NCI-H2081 (cell line): ENCODE measurements around the gene NEUROG2.
"Not testable (repeated sequence)": the region's sequence is repeated elsewhere in the genome, so short reads cannot be mapped to it uniquely, and the experiment has no call there.

ENCODE experiments used
- DNase-seq, 2 experiments: peaks; one replicate each; lab custom pipeline; 2025; lab: John Stamatoyannopoulos, UW

Gene NEUROG2

DNA sequence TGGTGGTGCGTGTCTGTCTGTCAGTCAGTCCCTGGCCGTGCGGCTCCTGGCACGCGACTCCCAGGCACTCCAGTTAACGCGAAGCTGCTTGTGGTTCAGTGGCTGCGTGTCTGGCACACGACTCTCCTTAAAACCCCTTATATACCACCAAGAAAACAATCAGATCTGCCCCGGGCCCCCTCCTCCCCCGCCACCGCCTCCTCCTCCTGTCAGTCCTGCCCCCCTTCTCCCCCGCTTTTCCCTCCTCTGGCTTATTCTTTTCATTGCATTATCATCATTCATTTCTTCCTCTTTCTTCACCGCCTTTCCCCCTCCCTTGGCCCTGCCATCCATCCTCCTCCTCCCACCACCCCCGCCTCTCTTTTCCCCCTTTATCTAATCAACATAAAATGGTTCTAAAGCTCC lies at the start of gene NEUROG2:
Gene NEUROG2, minus strand, starts transcription at position 115 of the 405 bp plus-strand sequence. CDS start 705 bp downstream, outside the sequence.
- no peak for DNase-seq

DNA sequence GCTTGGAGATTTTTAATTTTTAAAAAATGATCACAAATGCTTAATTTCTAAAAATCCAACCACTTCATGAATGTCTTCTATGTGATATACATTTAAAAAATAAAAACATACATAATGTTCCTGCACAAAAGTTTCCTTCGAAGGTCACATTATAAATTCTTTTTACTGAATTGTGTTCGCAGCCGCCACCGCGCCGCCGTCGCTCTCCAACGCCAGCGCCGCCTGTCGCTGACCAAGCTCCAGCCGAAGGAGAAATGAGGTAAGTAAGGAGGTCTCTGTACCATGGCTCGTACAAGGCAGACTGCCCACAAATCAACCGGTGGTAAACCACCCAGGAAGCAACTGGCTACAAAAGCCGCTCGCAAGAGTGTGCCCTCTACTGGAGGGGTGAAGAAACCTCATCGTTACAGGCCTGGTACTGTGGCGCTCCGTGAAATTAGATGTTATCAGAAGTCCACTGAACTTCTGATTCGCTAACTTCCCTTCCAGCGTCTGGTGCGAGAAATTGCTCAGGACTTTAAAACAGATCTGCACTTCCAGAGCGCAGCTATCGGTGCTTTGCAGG lies 48.8 kb upstream of the NEUROG2 start:
- DNase-seq: no peak

DNA sequence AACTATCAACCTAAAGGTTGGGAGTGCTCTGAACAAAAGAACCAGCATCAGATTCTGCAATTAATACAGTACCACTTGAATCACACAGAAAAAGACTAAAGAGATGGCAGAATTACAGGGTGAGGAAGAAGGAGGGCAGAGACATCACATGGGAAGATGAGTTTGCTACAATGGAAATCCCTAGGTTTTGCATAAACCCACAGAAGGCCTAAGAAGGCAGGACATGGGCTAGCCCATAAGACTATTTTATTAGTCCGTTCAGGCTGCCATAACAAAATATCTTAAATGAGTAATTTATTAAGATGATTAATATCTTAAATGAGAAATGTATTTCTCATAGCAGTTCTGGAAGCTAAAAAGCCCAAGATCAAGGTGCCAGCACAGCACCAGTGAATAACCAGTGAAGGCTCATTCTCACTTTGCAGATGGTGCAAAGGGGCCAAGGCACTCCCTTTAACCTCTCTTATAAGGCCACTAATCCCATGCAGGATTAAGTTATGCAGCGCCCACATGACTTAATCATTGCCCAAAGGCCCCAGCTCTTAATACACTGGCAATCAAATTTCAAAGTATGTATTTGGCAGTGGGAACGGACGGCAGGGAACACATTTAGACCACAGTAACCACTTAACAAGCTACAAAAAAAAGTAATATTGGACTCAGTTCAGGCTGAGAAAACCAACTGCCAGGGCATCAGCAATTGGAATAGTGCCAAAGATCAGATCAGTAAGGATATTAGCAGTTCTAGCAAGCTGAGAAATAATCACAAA lies 47.6 kb upstream of the NEUROG2 start:
- no peak for DNase-seq

DNA sequence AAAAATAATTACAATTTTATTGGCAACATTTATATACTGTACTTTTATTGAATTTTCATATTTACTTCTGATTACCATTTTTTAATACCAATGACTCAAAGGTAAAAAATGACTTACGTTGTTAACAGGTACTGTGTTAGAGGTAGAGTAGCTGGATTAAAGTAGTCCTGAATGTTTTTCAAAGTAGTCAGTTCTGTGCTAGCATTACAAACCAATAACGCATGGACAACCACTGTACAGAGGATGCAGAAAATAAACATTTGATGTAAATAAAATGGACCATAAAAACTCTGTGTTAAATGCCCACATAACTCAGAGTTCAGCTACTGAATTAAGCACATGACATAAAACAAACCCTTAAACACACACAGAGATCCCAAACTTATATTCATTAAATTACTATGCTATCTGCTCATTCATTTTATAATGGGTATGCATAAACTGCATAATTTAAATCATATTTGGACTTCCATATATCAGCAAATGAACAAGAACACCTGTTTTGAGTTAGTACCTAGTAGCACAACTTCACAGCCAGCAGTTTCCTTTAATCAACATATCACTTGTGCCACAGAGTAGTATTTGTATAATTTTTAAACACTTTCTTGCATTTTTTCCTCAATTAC lies 46.4 kb upstream of the NEUROG2 start:
- DNase-seq: no peak

DNA sequence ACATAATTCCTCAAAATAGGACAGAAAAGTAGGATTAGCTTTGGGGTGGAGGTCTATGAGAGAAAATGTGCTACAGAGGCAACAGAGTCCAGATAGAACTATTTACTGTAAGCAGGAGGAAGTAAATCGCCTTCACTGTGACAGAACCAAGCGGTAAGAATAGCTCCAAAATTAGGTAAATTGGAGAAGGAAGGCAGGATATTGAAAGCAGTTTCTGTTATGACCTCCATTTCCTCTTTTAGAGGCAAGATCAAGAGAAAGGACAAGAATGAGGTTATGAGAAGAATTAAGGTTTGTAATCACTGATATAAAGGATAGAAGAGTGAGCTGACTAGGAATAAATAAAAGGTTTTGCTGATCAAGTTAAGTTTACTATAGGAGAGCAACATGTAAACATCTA lies 44.1 kb upstream of the NEUROG2 start:
- no peak for DNase-seq

DNA sequence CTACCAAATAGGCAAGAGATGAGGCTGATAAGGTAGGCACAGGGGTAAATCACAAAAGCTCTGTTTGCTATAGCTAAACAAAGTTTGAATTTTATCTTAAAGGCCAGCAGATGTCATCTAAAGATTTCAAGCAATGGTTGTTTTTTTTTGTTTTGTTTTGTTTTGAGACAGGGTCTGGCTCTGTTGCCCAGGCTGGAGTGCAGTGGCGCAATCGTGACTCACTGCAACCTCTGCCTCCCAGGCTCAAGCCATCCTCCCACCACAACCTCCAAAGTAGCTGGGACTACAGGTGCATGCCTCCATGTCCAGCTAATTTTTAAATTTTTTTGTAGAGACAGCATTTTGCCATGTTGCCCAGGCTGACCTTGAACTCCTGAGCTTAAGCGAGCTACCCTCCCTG lies 43.1 kb upstream of the NEUROG2 start:
- no peak for DNase-seq

DNA sequence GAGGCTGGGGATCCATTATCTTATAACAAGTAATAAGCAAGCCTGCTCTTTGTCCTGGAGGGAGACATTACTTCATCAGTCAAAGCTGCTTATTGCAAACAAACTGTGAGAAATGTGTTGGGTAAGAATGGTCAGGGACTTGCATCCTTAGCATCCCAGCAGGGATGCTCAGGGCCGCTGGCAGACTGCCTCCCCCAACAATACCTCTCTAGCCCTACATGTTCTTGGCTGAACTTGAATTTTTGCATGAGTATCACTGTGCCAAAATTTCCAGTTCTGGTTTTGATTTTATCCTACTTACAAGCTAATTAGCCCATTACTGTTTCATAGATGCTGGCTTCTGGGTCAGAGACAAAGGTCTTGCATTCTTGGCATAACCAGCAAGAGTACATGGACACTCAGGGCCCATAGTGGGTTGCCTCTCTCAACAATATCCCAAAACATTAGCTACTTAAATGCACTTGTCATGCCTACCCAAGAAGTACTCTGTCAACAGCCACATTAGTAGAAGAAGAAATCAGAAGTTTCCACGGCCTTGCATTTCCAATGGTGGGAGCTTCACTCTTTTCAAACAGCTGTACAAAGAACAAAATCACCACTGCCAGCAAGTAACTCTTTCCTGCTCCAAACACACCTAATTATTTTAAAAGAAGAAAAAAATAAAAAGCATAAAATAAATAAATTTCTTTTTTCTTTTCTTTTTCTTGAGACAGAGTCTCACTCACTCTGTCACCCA lies 41.9 kb upstream of the NEUROG2 start:
- no peak for DNase-seq

DNA sequence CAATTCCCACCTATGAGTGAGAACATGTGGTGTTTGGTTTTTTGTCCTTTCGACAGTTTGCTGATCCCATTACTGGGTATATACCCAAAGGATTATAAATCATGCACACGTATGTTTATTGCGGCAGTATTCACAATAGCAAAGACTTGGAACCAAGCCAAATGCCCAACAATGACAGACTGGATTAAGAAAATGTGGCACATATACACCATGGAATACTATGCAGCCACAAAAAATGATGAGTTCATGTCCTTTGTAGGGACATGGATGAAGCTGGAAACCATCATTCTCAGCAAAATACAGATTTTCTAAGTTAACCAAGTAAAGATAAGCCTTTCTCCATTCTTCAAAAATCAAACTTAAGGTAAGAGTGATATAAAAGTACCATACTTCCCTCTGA lies 38.3 kb upstream of the NEUROG2 start:
- DNase-seq: not testable (repeated sequence)

DNA sequence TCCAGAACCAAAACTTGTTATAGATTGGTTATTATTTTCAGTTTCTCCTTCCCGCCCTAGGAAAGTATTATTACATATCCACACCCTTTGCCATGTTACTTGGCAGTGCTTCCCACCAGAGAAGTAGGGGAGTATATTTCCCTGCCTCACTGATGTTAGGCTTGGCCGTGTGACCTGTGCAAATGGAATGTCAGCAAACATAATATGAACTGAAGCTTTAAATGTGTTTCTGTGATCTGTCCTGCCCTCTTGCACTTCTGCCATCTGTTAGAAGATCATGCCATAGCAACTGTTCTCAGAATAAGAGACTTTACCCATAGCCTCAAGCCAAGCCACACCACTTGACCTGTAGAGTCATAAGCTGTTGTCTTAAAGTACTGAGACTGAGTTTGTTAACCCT lies 36.7 kb upstream of the NEUROG2 start:
- DNase-seq: no peak

DNA sequence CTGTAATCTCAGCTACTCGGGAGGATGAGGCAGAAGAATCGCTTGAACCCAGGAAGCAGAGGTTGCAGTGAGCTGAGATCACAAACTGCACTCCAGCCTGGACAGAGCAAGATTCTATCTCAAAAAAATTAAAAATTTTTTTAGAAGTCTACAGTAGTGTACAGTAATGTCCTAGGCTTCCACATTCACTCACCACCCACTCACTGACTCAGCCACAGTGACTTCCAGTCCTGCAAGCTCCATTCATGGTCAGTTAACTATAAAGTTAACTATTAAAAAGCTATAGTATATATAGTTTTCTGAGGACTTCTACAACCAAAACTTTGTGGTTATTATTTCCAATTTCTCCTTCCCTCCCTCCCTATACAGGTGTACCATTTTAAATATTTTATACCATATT lies 34.7 kb upstream of the NEUROG2 start:
- DNase-seq: no peak

DNA sequence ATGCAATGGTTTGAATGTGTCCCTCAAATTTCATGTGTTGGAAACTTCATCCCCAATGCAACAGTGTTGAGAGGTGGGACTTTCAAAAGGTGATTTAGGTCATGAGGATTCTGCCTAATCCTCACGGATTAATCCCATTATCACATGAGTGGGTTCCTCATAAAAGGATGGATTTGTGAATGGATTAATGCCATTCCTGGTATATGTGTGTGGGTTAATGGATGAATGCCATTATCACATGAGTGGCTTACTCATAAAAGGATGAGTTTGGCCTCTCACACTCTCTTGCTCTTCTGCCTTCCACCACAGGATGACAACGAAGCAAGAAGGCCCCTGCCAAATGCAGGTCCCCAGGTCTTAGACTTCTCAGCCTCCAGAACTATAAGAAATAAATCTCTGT lies 30.5 kb upstream of the NEUROG2 start:
- DNase-seq: no peak

DNA sequence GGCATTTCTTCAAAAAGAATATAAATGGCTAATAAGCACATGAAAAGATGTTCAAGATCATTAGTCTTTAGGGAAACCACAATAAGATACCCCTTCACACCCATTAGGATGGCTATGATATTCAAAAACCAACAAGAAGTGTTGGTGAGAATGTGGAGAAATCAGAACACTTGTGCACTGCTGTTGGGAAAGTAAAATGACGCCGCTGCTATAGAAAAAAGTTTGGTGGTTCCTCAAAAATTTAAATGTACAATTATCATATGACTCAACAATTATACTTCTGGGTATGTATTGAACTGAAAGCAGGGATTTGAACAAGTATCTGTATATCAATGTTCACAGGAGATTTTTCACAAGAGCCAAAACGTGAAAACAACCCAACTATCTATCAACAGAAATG lies 29.4 kb upstream of the NEUROG2 start:
- no peak for DNase-seq

DNA sequence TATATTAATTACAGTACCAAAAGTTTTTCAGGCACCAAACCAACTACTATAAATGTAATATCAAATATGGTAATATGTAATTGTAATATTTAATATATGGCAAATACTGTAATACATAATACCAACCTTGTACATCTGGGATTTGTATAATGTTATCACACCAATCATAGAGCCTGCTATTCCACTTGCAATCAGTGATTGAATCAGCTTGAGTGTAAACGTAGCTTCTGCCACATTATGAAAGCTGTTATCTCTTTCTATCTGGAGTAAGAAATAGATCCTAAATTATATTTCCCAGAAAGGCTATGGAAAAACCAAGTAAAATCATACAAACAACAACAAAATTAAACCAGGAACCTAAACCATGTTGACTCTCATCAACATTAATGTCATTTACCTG lies 24.7 kb upstream of the NEUROG2 start:
- DNase-seq: no peak

DNA sequence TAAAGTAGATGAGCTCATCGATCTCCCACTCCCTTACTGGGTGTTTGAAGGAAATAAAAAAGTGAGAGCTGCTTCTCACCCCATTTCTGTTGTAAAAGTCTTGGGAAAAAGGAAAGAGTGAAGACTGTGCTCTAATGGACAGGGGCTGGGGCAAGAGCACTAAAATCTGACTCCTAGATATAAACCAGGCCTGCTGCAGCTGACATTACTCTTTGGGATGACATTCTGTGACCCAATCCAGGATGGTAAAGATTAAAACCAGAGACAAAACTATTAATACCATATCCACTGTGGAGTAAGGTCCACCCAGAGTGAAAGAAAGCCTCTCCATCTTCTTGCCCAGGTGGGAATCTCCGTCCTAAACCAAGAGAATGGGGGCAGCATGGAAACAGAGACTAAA lies 20.1 kb upstream of the NEUROG2 start:
- no peak for DNase-seq

DNA sequence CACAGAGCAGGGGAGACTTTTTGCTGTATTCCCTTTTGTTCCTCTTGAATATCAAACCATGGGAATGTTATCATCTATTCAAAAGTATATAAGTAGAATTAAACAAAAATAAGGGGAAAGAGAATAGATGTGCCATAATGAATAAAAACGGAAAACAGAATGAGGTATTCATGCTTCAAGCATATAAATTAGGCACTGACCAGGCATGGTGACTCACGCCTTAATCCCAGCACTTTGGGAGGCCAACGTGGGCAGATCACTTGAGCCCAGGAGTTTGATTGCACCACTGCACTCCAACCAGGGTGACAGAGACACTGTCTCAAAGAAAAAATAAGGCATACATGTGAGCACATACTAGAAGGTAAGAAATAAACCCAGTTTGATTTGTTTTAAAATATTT lies 16.3 kb upstream of the NEUROG2 start:
- DNase-seq: no peak

DNA sequence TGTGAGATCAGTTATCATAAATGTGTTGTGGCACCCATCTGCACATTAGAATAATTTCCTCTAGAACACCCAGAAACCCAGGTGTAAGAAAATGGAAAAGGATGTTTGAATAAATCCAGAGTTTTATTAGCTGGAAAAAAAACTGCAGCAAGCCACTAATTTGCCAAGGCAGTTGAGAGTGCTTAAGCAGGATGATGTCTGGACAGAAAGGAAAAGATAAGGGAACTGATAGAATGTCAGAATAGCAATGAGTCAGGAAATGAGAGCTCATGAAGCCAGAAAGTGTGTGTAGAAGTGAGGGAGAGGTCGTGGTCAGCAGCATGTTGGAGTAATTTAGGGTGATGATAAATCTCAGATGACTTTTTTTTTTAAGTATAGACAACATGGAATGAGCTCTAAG lies 15.2 kb upstream of the NEUROG2 start:
- DNase-seq: no peak

DNA sequence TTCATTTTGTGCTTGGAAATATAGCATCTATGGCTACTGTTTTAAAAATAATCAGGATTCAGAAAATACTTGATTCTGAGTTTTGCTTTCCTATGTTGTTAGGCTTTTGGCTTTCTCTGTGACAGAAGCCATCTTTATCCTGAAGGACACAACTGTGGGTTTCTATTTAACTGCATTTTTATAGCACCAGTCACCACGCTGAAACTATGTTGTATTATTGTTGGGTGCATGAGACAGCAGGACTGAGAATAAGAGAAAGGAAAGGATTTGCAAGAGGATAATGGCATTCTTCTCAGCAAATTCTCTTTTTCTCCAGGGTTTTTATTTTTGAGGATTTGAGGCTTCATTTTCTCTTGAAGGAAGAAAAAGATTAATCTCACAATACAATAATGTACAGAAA lies 10.1 kb upstream of the NEUROG2 start:
- DNase-seq: no peak

DNA sequence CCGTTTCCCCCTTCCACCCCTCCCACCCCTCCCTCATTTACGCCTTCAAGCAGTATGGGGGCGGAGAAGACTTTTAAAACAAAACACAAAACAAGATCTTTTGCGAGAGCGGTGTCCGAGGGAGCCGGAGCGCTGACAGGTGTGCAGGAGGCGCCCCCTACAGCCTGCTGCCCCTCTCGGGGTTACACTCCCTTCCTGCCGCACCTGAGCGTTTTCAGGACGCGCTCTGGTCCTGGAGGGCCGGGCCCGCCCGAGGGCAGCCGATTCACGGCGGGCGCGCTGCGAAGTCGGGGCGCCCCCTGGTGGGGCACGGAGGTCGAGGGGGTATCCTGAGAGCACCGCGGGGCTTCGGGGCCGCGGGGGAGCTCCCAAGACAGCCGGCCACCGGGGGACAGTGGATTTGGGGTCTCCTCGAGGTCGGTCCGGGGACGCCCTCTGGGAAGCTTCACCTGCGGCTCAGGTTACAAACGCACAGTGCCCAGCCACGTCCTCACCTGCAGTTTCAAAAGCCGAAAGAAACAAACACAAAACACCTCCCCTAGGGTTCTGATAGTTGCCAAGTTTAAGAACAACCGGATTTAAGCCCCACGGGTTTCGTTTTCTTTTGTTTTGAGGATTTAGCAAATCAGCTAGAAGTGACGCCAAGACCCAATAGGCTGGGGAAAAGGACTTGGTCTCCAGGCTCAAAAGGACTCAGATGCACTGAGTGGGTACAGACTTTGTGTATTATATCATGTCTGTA lies 8.0 kb upstream of the NEUROG2 start:
- DNase-seq: peak; percentile 54 to 72

DNA sequence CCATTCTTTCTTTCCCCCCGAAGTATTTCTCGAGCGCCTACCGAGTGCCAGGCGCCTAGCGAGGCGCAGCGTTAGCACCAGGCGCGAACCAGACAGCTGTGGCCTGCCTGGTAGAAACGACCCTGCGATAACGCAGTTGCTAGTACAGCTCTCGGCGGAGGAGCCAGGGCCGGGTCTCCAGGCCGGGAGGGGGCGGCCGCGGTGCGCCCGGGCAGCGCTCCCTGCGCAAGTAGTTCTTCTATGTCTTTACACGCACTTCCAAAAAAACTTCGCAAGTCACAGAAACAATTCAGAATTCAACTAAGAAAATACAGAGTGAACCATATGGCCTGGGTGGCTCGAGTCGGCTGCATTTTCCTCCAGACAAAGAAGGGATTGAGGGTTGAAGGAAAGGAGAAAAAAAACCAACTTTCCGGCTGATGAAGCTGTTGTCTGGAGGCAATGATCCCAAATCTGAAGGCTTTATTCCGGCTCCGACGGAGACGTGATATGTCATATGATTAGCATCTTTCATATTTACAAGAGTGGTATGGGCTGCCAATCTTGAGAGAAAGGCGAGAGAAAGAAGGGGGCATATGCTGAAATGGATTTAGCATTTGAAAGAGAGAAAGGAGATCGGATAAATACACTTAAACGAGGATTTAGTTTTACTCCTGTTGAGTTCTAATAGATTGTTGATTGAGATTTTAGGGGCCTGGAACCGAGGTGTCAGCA lies 7.2 kb upstream of the NEUROG2 start:
- DNase-seq: no peak

DNA sequence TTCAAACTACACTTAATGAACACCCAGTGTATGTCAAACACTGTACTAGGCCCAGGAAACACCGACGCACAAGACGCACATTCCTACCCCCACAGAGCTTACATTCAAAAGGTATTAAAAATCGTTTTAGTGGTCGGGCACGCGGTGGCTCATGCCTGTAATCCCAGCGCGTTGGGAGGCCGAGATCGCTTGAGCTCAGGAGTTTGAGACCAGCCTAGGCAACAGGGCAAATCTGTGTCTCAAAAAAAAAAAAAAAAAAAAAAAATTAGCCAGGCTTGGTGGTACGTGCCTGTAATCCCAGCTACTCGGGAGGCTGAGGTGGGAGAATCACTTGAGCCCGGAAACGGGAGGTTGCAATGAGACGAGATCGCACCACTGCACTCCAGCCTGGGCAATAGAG lies 6.5 kb upstream of the NEUROG2 start:
- DNase-seq: not testable (repeated sequence)
